Lower leg skin (tissue), 4 donors: ENCODE results near the gene KBTBD4. TPM values are rescaled to one million over a fixed set of nuclear protein-coding genes. Genes with fewer than 3 reads are reported as not detected.

Source experiments
- DNase-seq, 2 donors: peaks; one replicate each; pipeline ENCODE4 v3.0.0-alpha.2; 2019; ENCODE audit warnings: low spot score in 2 of 2
- H3K4me3 ChIP-seq: fragments of 200-600 bp; sonication (generic); 2 replicates; pipeline ENCODE4 v1.5.1; 2017; ENCODE audit warnings: mild to moderate bottlenecking, low read depth; ENCODE audit not compliant: poor library complexity, severe bottlenecking
- CTCF ChIP-seq, 3 donors: fragments of 450-650 bp; IDR thresholded peaks; one replicate each; pipeline ENCODE4 v1.5.1; 2016; ENCODE audit warnings: antibody characterized with exemption in 3 of 3, mild to moderate bottlenecking in 3 of 3, moderate library complexity in 2 of 3
- POLR2A ChIP-seq, 2 donors: fragments of 450-650 bp; IDR thresholded peaks; one replicate each; pipeline ENCODE4 v1.6.1; 2016 to 2017; ENCODE audit warnings: antibody characterized with exemption in 2 of 2, mild to moderate bottlenecking in 1 of 2, moderate library complexity in 1 of 2
- WGBS, 2 donors: methylation state at CpG; one replicate each; pipeline ENCODE4 v1.1.5; 2018; 5-methylcytosine and 5-hydroxymethylcytosine counted together
- intact Hi-C: fragments of 100-400 bp; cut with DNase I; formaldehyde crosslinking; loops from one replicate; pipeline ENCODE4 v1.15.0; 2023; ENCODE audit warnings: low total_unique reads
- total RNA-seq, 4 donors: library from RNA; depleted of rRNA; stranded (reverse); fragments of >200 nt; gene quantifications; one replicate each; pipeline ENCODE4 v1.1.0, GENCODE V29; 2016

The KBTBD4 gene
- total RNA-seq, 4 donors from 2014 or later = 19.4 to 28.6 (median 24.9) TPM

GRCh38 chr11:47571895-47572294 lies 6.9 kb downstream of the KBTBD4 start:
- TF ChIP-seq CTCF (IDR thresholded peaks at IDR 0.05) (no peak), POLR2A (IDR thresholded peaks at IDR 0.05) (no peak)
- intact Hi-C loops = no loop called here
- DNase-seq = no peak
- 69 to 71% methylated on average over 1 of the region's 1 CpG for WGBS, 2 donors
- H3K4me3 ChIP-seq = no peak overlapping the region

DNA sequence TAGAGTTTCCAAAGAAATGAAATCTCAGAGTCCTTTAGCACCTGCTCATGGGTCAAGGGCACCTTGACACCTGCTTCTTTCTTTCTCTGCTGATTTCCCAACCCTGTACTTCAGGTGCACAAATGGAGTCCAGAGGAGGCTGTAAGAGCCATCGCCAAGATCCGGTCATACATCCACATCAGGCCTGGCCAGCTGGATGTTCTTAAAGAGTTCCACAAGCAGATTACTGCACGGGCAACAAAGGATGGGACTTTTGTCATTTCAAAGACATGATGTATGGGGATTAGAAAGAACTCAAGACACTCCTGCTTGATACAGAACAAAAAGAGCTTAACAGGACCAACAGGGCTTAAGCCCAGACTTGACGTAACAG lies 7.4 kb downstream of the KBTBD4 start:
- WGBS, 2 donors = 79 to 82% methylated on average over 4 of the region's 4 CpGs
- TF ChIP-seq CTCF (IDR thresholded peaks at IDR 0.05) (no peak), POLR2A (IDR thresholded peaks at IDR 0.05) (no peak)
- intact Hi-C loops = no loop called here
- H3K4me3 ChIP-seq = no peak overlapping the region
- DNase-seq = no peak

DNA sequence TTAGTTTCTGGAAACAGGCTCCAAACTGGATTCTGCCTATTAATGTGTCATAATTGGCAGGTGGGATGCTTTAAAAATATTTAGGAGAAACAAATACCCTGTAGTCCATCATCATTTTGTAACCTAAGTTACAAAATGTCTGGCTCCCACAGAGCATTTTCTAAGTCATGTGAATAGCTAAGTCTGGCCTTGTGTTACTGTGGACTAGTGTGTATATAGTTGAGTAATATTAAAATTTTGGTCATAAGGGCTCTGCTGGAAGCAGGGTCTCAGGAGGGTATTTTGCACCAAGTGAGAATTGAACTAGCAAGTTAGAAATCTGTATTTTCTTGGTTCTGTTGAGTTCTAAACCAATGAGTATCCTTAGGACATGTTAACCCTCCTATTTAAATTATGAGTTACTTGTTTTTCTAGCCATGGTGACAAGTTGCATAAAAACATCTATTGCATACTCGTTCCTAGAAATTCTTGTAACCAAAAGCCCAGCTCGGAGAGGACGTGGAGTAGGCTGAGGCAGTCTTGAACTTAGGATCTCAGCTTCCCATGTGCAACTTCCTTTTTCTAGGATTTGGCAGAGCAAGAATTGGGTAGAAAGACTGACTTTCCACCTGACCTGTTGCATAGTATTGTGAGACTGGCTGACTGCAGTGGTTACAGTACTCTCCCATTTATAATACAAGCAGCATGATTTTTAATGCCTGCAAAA lies 8.0 kb downstream of the KBTBD4 start:
- 80% methylated on average over 3 of the region's 3 CpGs for WGBS, 2 donors
- intact Hi-C loops = no loop called here
- TF ChIP-seq CTCF (IDR thresholded peaks at IDR 0.05) (no peak), POLR2A (IDR thresholded peaks at IDR 0.05) (no peak)
- no peak overlapping the region for H3K4me3 ChIP-seq
- no peak for DNase-seq

DNA sequence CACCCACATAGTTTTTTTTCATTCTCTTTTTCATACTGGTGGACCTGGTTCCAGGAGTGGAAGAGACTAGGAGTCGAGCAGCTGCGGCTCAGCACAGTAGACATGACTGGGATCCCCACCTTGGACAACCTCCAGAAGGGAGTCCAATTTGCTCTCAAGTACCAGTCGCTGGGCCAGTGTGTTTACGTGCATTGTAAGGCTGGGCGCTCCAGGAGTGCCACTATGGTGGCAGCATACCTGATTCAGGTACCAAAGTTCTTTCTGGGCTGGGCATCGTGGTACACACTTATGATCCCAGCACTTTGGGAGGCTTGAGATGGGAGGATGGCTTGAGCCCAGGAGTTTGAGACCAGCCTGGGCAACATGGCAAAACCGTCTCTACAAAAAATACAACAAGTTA lies 9.1 kb downstream of the KBTBD4 start:
- no peak overlapping the region for H3K4me3 ChIP-seq
- DNase-seq = no peak
- WGBS, 2 donors = 96 to 98% methylated on average over 7 of the region's 7 CpGs
- intact Hi-C loops = no loop called here
- TF ChIP-seq POLR2A (IDR thresholded peaks at IDR 0.05) (no peak), CTCF (IDR thresholded peaks at IDR 0.05) (no peak)

- H3K4me3 ChIP-seq = peak overlapping the region; percentile 89
- DNase-seq = peak in 1 of 2 donors; percentile 76
- intact Hi-C loops = no loop called here
- TF ChIP-seq CTCF (IDR thresholded peaks at IDR 0.05) (no peak), POLR2A (IDR thresholded peaks at IDR 0.05) (no peak)
- 41 to 42% methylated on average over 17 of the region's 17 CpGs for WGBS, 2 donors
Measured at GRCh38 chr11:47566149-47566698, 12.5 kb downstream of the KBTBD4 start.
